Measurements from ENCODE around the gene CLMP. TPM values are rescaled to one million over a fixed set of nuclear protein-coding genes. Genes with fewer than 3 reads are reported as not detected.

CLMP gene
- total RNA-seq, 2 donors from 2014 or later = 10.1 to 22.1 TPM

- no peaks in the 10 kb centered on the region for H3K36me3 ChIP-seq (replicated peaks in 1 of 2; ENCODE audit: insufficient read depth in 1 of 2, low read depth in 2 of 2)
- 85 to 100% methylated on average over 1 of the region's 1 CpG for WGBS, 2 donors
- intact Hi-C loops (cut with DNase I) = no loop called here
- no peak overlapping the region for H3K27ac ChIP-seq
- ATAC-seq = peak; percentile 30
- H3K4me3 ChIP-seq = no peak overlapping the region
- no peak for TF ChIP-seq CTCF (IDR thresholded peaks at IDR 0.05)
- TF ChIP-seq POLR2A (IDR thresholded peaks at IDR 0.05) = no peak
- no peaks in the 10 kb centered on the region for H3K9me3 ChIP-seq
- no peaks in the 10 kb centered on the region for H3K4me1 ChIP-seq
- peak in 3 of 4 donors; percentile 10 to 27 (median 14) for DNase-seq
- H3K27me3 ChIP-seq = no peaks in the 10 kb centered on the region
Measured at GRCh38 chr11:123238297-123238696, 43.2 kb upstream of the CLMP start.

- Histone ChIP-seq H3K4me3 (no peak overlapping the region), H3K36me3 (replicated peaks in 1 of 2; ENCODE audit: insufficient read depth in 1 of 2, low read depth in 2 of 2) (no peaks in the 10 kb centered on the region), H3K4me1 (no peaks in the 10 kb centered on the region), H3K27ac (no peak overlapping the region), H3K9me3 (no peaks in the 10 kb centered on the region), H3K27me3 (no peaks in the 10 kb centered on the region)
- intact Hi-C loops (cut with DNase I) = no loop called here
- no peak for DNase-seq
- TF ChIP-seq POLR2A (IDR thresholded peaks at IDR 0.05) (no peak), CTCF (IDR thresholded peaks at IDR 0.05) (no peak)
- WGBS, 2 donors = 80 to 94% methylated on average over 3 of the region's 3 CpGs
- ATAC-seq = no peak
Measured at GRCh38 chr11:123236879-123237278, 41.8 kb upstream of the CLMP start.

- TF ChIP-seq CTCF (IDR thresholded peaks at IDR 0.05) = no peak
- no peak for TF ChIP-seq POLR2A (IDR thresholded peaks at IDR 0.05)
- no peaks in the 10 kb centered on the region for H3K36me3 ChIP-seq (replicated peaks in 1 of 2; ENCODE audit: insufficient read depth in 1 of 2, low read depth in 2 of 2)
- ATAC-seq (no peak), DNase-seq (no peak)
- H3K4me1 ChIP-seq = no peaks in the 10 kb centered on the region
- no peak overlapping the region for H3K27ac ChIP-seq
- 70 to 73% methylated on average over 12 of the region's 12 CpGs for WGBS, 2 donors
- intact Hi-C loops (cut with DNase I) = no loop called here
- H3K27me3 ChIP-seq = no peaks in the 10 kb centered on the region
- no peak overlapping the region for H3K4me3 ChIP-seq
- no peaks in the 10 kb centered on the region for H3K9me3 ChIP-seq
Measured at GRCh38 chr11:123235656-123236261, 40.7 kb upstream of the CLMP start.

GRCh38 chr11:123235117-123235655, 40.1 kb upstream of the CLMP start:
- no peak overlapping the region for H3K27ac ChIP-seq
- H3K4me1 ChIP-seq = no peaks in the 10 kb centered on the region
- peak; percentile 48 for ATAC-seq
- intact Hi-C loops (cut with DNase I) = no loop called here
- TF ChIP-seq POLR2A (IDR thresholded peaks at IDR 0.05) (no peak), CTCF (IDR thresholded peaks at IDR 0.05) (peak in 6 of 7 experiments; percentile 17 to 47 (median 42))
- peak; percentile 26 to 47 (median 45) for DNase-seq
- H3K4me3 ChIP-seq = no peak overlapping the region
- WGBS, 2 donors = 49 to 51% methylated on average over 12 of the region's 12 CpGs
- no peaks in the 10 kb centered on the region for H3K27me3 ChIP-seq
- no peaks in the 10 kb centered on the region for H3K36me3 ChIP-seq (replicated peaks in 1 of 2; ENCODE audit: insufficient read depth in 1 of 2, low read depth in 2 of 2)
- H3K9me3 ChIP-seq = no peaks in the 10 kb centered on the region

- Histone ChIP-seq H3K4me3 (no peak overlapping the region), H3K36me3 (replicated peaks in 1 of 2; ENCODE audit: insufficient read depth in 1 of 2, low read depth in 2 of 2) (no peaks in the 10 kb centered on the region), H3K4me1 (no peaks in the 10 kb centered on the region), H3K27me3 (no peaks in the 10 kb centered on the region), H3K9me3 (no peaks in the 10 kb centered on the region), H3K27ac (no peak overlapping the region)
- intact Hi-C loops (cut with DNase I) = no loop called here
- ATAC-seq = no peak
- no peak for TF ChIP-seq POLR2A (IDR thresholded peaks at IDR 0.05)
- 52 to 59% methylated on average over 3 of the region's 3 CpGs for WGBS, 2 donors
- no peak for DNase-seq
Measured at GRCh38 chr11:123233975-123234334, 38.9 kb upstream of the CLMP start.

Data from body of pancreas (tissue), 4 donors.